GM18951 (cell line): ENCODE measurements around the gene CCDC40.
"Not testable (repeated sequence)": the region's sequence is repeated elsewhere in the genome, so short reads cannot be mapped to it uniquely, and the experiment has no call there.

Source experiments
- POLR2A ChIP-seq: IDR thresholded peaks from 4 replicates; pipeline ENCODE4 v1.6.1; 2011; ENCODE audit warnings: mild to moderate bottlenecking; ENCODE audit not compliant: insufficient read length, insufficient read depth; ENCODE audit errors: extremely low read depth
- in situ Hi-C: fragments of 300-500 bp; cut with MboI; formaldehyde crosslinking; loops from one replicate; pipeline ENCODE4 v1.12.0; 2022; ENCODE audit warnings: low sequenced_read_pairs, mixed read lengths, inconsistent platforms; ENCODE audit not compliant: unreplicated experiment

Gene CCDC40

GRCh38 chr17:80031691-80032430, 4.6 kb upstream of the CCDC40 start:
- in situ Hi-C loops = no loop called here
- TF ChIP-seq POLR2A = no peak

- in situ Hi-C loops = no loop called here
- no peak for TF ChIP-seq POLR2A
These were observed 3.7 kb upstream of the CCDC40 start for GRCh38 chr17:80032614-80033171.

GRCh38 chr17:80033840-80034239, 2.6 kb upstream of the CCDC40 start:
- no peak for TF ChIP-seq POLR2A
- in situ Hi-C loops = no loop called here

- no peak for TF ChIP-seq POLR2A
- in situ Hi-C loops = no loop called here
These were observed 1.4 kb upstream of the CCDC40 start for GRCh38 chr17:80034791-80035686.

GRCh38 chr17:80035687-80035936, 830 bp upstream of the CCDC40 start, which contains the start of gene TBC1D16:
TBC1D16 (minus strand) TSS chr17:80035872; CDS start chr17:80013547, 22,325 bp downstream.
- no peak for TF ChIP-seq POLR2A
- in situ Hi-C loops = no loop called here

- no peak for TF ChIP-seq POLR2A
- in situ Hi-C loops = no loop called here
These were observed 454 bp downstream of the CCDC40 start for GRCh38 chr17:80036715-80037477.

GRCh38 chr17:80043963-80044362, 7.5 kb downstream of the CCDC40 start:
- in situ Hi-C loops = no loop called here
- no peak for TF ChIP-seq POLR2A

GRCh38 chr17:80045703-80046102, 9.3 kb downstream of the CCDC40 start:
- no peak for TF ChIP-seq POLR2A
- in situ Hi-C loops = no loop called here

GRCh38 chr17:80046709-80047108, 10.3 kb downstream of the CCDC40 start:
- in situ Hi-C loops = not testable (repeated sequence)

- no peak for TF ChIP-seq POLR2A
- in situ Hi-C loops = no loop called here
These were observed 10.7 kb downstream of the CCDC40 start for GRCh38 chr17:80047176-80047575.

GRCh38 chr17:80049986-80050385, 13.5 kb downstream of the CCDC40 start:
- TF ChIP-seq POLR2A = no peak
- in situ Hi-C loops = no loop called here

- TF ChIP-seq POLR2A = no peak
- in situ Hi-C loops = no loop called here
These were observed 14.3 kb downstream of the CCDC40 start for GRCh38 chr17:80050706-80051105.

GRCh38 chr17:80051681-80052080, 15.2 kb downstream of the CCDC40 start:
- in situ Hi-C loops = no loop called here

More at GRCh38 chr17:80051681-80052080, 15.2 kb downstream of the CCDC40 start:
- no peak for TF ChIP-seq POLR2A
